ENCODE measurements around the gene LRRC8E. TPM values are rescaled to one million over a fixed set of nuclear protein-coding genes. Genes with fewer than 3 reads are reported as not detected.

The LRRC8E gene
- total RNA-seq, 1 donor from 2014 or later = 0.53 TPM

DNA sequence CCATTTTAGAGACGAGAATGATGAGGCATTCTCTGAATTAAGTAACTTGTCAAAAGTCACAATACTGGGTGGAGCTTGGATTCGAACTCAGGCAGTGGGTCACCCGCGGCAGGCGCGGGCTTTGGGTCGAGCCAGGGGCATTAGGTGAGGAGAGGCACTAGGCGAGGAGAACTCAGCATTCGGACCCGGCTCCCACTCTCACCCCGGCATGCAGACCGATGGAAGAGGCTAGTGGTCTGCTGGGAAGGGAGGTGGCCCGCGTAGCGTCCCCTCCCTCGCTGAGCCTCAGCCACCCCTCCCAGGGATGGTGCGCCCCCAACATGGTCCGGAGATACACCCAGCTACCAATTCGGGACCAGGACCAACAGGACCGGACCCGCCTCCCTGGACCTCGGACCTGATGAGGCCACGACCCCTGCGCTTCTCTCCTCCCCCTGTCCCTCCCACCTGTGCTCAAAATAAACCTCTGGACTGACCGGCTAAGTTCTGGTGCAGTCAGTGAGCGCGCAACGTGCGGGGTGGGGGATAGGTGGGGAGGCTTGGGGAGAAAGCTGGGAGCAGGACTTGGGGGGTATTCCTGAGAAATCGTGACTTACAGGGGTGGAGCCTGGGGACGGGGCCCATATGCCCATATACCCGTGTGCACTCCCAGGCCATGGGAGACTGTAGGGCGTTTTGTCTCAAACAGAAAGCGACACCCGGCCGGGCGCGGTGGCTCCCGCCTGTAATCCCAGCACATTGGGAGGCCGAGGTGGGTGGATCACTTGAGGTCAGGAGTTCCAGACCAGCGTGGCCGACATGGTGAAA lies 30.5 kb downstream of the LRRC8E start:
- no peak for DNase-seq (ENCODE audit: low read depth)

DNA sequence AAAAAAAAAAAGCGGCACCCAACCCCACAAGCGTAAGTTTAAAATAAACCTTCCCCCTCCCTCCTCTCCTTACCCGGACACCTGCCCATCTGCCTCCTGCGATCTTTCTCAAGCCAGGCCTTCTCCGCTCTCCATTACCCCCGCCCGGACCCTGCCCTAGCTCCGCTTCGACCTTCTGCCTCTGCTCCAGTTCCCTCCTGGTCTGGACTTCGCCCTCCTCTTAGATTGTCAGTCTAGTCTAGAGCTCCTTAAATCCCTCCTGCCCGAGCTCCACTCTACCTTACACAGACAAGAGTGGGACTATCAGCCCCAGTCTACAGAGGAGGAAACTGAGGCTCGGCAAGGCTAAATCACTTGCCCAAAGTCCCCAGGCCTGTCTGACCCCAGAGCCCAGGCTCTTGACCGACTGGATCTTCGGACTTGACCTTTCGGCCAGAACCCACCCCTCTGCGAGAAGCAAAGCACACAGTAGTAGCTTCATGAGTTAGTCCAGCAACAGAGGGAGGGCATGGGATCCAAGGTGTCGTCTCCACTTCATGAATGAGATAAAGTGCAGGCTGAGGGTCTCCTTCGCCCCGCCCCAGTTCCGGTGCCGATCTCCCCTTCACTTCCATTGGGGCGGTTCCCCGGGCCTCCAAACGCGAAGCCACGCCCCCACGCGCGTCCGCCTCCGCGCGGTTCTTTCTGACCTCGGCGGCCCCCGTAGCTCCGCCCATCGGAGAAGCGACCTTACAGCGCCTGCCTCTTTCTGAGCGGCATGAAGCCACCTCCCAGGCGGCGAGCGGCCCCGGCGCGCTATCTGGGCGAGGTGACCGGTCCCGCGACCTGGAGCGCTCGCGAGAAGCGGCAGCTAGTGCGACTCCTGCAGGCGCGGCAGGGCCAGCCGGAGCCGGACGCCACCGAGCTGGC lies 31.6 kb downstream of the LRRC8E start, which contains the start of gene SNAPC2:
SNAPC2 (plus strand) TSS at position 729 of the 909 bp plus-strand sequence; CDS start at position 758, 29 bp downstream.
- peak; percentile 95 for DNase-seq (ENCODE audit: low read depth)

DNA sequence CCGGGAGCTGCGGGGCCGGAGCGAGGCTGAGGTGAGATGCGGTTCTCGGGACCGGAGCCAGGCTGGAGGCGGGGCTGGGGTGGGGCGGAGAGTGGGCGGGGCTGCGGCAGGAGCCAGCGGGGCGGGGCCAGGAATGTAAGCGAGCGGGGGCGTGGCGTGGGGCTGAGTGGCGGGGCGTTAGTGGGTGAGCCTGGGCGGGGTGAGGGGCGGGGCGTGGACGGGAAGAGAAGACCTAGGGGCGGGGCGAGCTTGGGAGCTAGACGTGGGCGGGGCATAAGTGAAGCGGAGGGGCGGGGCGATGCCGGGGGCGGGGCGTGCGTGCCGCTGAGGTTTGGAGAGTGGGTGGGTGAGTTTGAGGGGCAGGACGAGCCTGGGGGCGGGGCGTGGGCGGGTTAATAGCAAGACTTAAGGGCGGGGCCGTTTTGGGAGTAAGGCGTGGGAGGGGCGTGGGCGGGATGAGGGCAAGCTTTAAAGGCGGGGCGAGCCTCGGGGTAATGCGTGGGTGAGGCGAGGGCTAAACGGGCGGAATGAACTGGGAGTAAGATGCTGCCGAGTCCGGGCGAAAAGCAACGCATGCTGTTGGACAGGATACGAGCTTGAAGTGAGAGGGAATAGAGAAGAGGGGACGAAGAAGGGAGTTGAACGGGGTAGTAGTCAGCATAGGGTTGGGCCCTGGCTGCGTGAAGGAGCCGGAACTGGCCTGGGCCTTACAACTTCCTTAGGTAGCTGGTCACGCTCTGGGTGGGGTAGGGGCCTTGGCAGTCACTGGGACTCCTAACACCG lies 32.4 kb downstream of the LRRC8E start:
- peak; percentile 96 for DNase-seq (ENCODE audit: low read depth)

GRCh38 chr19:7921302-7921966 lies 33.1 kb downstream of the LRRC8E start:
- no peak for DNase-seq (ENCODE audit: low read depth)

DNA sequence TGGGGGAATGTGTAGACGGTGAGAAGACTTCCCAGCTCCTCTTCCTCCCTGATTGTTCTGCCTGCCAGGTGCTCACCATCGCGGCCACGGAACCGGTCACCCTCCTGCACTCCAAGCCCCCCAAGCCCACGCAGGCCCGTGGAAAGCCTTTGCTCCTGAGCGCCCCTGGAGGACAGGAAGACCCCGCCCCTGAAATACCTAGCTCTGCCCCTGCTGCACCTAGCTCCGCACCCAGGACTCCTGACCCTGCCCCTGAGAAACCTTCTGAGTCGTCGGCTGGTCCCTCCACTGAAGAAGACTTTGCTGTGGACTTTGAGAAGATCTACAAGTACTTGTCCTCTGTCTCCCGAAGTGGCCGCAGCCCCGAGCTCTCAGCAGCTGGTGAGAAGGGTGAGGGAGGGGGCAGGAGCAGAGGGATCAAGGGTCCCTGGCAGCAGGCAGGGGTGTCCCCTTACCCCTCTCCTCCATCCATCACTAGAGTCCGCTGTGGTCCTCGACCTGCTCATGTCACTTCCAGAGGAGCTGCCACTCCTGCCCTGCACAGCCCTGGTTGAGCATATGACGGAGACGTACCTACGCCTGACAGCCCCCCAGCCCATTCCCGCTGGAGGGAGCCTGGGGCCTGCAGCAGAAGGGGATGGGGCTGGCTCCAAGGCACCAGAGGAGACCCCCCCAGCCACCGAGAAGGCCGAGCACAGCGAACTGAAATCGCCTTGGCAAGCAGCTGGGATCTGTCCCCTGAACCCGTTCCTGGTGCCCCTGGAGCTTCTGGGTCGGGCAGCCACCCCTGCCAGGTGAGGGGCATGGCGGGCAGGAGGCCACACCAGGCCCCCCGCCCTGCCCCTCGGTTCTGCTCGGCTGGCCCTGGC lies 33.9 kb downstream of the LRRC8E start:
- DNase-seq (ENCODE audit: low read depth) = no peak

DNA sequence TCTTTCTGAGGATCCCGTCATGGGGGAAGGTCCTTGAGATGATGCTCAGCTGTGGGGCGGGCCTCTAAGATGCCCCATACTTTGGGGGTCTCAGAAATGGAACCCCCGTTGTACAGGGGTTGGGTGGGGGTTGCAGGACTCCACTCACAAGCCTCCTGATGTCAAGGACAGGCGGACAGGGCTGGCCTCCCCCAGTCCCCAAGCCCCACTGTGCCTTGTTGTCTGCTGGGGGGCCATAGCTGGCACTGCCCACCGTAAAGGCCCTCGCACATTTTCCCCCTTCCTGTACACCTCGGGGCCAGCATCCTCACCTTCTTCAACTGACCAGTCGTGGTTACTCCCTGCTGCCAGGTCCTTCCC lies 34.5 kb downstream of the LRRC8E start:
- DNase-seq (ENCODE audit: low read depth) = no peak

GRCh38 chr19:7923295-7924191 lies 35.2 kb downstream of the LRRC8E start:
- no peak for DNase-seq (ENCODE audit: low read depth)

DNA sequence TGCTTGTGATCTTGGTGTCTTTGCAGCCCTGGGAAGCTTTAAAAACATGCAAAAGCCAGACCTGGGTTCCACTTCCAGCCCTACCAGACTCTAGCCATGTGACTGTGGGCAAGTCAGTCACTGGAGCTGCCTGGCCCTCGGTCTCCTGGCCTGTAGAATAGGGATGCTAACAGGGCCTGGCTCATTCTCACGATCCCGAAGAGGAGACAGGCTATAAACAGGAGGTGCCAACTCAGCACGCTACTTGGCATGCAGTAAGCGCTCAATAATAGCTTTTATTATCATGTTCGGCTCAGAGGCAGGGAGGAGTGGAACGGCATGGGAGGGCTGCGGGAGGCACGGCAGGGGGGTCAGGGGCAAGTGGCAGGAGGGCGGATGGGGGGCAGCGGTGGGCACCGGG lies 35.9 kb downstream of the LRRC8E start:
- DNase-seq (ENCODE audit: low read depth) = no peak

DNA sequence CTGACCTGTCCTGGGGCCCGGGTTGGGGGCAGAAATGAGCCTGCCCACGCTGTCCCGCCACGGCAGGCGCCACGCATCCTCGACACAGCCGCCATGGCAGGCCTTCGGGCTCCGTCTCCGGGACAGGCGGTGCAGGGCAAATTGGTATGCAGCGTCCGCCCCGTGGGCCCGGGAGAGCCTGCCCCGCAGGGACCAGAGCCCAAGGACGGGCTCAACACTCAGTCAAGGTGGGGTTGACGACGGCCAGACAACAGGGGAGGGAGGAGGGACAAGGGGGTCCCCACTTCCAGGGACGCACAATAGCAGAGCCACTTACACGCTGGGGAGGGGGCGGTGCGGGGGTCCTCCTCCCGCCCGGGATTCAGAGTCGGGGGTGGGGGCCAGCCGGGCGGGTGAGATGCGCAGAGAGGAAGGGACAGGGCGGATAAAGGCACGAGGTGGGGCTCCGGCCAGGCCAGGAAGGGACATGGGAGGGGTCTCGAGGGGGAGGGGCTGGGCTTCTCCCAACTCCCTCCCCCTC lies 36.4 kb downstream of the LRRC8E start:
- no peak for DNase-seq (ENCODE audit: low read depth)

- peak; percentile 64 for DNase-seq (ENCODE audit: low read depth)
These were observed 37.0 kb downstream of the LRRC8E start for GRCh38 chr19:7925171-7925851.

DNA sequence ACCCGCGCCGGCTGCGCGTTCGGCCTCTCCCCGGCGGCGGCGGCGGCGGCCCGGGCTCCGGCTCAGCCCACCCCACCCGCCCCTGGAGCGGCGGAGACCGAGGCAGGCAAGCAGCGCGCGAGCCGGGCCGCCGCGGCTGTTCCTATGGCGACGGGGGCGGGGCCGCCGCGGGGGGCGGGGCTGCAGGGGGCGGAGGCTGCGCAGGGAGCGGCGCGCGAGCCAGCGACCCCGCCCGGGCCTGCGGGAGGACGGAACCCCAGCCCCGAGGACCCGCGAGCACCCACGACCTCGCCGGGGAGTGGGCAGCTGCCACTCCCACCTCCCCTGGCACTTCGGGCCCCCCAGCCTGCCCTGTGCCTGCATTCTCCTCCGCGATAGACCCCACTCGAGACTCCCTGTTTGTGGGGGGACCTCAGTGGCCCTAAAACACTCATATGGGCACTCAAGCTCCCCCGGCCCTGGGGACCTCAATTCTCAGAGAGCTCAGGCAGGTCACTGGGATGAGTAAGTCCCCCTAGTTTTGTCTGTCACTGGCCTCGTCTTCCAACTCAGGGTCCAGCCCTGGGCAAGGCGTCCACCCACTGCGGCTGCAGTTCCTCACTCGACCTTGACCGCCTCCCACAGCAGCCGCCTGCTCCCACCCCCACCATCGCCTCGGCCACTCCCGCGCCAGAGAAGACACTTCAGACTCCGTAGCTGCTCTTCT lies 37.9 kb downstream of the LRRC8E start, which contains the start of gene CTXN1:
CTXN1 (minus strand) TSS at position 115 of the 706 bp plus-strand sequence. CDS start 597 bp downstream, outside the sequence.
- DNase-seq (ENCODE audit: low read depth) = peak; percentile 50

DNA sequence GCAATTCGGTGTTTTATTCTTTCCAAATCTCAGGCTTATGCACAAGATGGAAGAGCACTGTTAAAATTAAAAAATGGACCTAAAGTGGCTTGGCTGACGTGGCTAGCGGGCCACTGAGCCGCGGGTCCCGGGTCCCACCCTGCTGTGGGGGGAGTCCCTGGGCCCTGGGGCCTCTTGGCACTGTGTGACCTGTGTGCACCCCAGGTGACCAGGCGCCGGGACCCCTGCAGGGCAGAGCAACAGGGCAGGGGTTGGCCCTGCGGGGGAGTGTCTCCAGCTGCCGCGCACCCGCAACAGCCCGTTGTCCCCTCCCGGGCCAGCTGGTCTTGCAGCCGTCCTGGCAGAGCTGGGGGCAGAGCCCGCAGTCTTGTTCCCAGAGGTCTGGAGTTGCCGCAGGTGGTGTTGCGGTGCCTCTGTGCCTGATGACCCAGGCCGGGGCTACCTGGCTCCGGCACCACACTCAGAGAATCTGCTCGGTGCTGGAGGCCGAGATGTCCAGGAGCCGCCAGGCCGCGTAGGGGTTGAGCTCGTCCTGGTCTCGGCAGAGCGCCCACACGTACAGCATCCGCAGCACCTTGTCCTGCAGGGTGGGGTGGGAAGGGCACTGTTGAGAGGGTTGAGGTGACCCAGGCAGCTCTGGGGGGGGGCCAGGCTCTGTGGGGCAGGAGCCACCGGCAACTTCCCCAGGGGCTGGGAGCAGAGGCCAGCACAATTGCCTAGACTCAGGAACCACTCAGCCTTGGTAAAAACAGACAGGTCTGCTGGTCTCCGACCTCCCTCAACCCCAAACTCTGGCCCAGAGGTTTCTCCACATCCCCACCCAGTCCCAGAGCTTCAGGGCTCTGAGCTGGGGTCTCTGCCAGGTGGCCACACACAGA lies 38.7 kb downstream of the LRRC8E start:
- no peak for DNase-seq (ENCODE audit: low read depth)

DNA sequence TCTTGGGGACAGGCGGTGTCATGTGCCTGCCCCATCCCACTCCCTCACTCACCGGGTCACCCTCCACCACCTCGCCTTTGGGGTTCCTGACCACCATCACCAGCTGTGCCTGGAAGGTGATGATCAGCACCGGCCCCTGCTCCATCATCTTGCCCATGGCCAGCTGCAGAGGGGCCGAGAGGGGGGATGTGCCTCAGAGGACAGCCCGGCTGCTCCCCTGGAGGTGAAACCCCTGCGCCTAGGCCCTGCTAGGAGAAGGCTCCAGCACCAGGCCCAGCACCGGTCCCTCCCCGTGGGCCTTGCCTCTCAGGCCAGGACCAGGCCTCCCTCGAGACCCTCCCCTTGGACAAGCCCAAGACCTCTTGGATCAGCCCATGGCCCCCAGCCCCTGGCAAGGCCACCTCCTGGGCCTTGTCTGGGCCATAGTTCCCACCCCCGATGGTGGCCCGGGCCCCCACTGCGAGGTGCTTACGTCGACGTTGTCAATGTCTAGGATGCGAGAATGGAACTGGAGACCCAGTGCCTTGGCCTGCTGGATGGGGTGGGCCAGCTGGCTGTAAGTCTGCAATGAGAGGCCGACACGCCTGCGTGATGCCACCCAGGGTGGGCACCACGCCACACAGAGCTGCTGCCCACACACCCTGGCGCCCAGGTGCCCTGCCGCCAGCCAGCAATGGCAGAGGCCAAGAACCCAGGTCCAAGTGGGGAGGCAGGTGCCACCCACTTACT lies 39.5 kb downstream of the LRRC8E start:
- DNase-seq (ENCODE audit: low read depth) = no peak

DNA sequence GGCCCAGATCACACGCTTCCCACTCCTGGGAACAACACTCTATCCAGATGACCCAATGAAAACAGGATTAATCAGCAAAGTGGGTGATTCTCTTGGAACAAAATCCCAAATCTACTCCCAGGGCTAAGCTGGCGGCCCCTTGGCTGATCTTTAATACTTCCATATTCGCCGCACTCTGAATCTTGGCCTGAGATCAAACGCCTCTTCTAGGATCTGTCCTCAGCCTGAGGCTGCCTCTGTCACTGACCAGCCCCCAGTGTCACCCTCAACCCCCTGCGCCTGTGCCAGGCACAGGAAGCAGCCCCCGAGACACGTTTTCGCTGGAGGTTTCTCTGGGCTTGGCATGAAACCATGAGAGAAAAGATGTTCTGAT lies 40.0 kb downstream of the LRRC8E start:
- no peak for DNase-seq (ENCODE audit: low read depth)
